HepG2 (cell line): ENCODE results near the gene GSX1. TPM values are rescaled to one million over a fixed set of nuclear protein-coding genes. Genes with fewer than 3 reads are reported as not detected.

ENCODE experiments used
- ARNTL ChIP-seq: sonication (generic); formaldehyde crosslinking; IDR thresholded peaks from 2 replicates; pipeline ENCODE4 v1.4.0; 2020; ENCODE audit warnings: mild to moderate bottlenecking, missing genetic modification reagents
- GPN1 ChIP-seq: sonication (generic); formaldehyde crosslinking; IDR thresholded peaks from 2 replicates; pipeline ENCODE4 v1.5.1; 2020; ENCODE audit warnings: missing genetic modification reagents, borderline replicate concordance
- HNRNPL ChIP-seq: fragments of 200-400 bp; formaldehyde crosslinking; IDR thresholded peaks from 2 replicates; pipeline ENCODE4 v1.6.1; 2017; ENCODE audit warnings: mild to moderate bottlenecking, low read depth, low read length
- JUND ChIP-seq: sonication (generic); formaldehyde crosslinking; IDR thresholded peaks from 2 replicates; pipeline ENCODE4 v1.8.0; 2022; ENCODE audit warnings: mild to moderate bottlenecking, missing genetic modification reagents
- PITX1 ChIP-seq: sonication (generic); formaldehyde crosslinking; IDR thresholded peaks from 2 replicates; pipeline ENCODE4 v1.5.1; 2020; ENCODE audit warnings: mild to moderate bottlenecking, missing genetic modification reagents
- SIX1 ChIP-seq: sonication (generic); formaldehyde crosslinking; IDR thresholded peaks from 2 replicates; pipeline ENCODE4 v1.4.0; 2020; ENCODE audit warnings: missing genetic modification reagents, borderline replicate concordance
- SKI ChIP-seq: fragments of 450-650 bp; IDR thresholded peaks from one replicate; pipeline ENCODE4 v1.6.1; 2018; ENCODE audit warnings: mild to moderate bottlenecking; ENCODE audit not compliant: partially characterized antibody
- SOX5 ChIP-seq: IDR thresholded peaks from 2 replicates; pipeline ENCODE4 v1.6.1; 2016; ENCODE audit warnings: borderline replicate concordance
- SRY ChIP-seq: sonication (generic); formaldehyde crosslinking; IDR thresholded peaks from 2 replicates; pipeline ENCODE4 v1.8.0; 2022; ENCODE audit warnings: mild to moderate bottlenecking, missing genetic modification reagents
- TGIF2 ChIP-seq: IDR thresholded peaks from 2 replicates; pipeline ENCODE4 v1.6.1; 2016; ENCODE audit warnings: control low read depth, missing compliant biosample characterization
- ZFX ChIP-seq: sonication (generic); formaldehyde crosslinking; IDR thresholded peaks from 2 replicates; pipeline ENCODE4 v1.4.0; 2020; ENCODE audit warnings: mild to moderate bottlenecking, low read depth, missing genetic modification reagents, moderate library complexity
- ZNF121 ChIP-seq: sonication (generic); formaldehyde crosslinking; IDR thresholded peaks from 2 replicates; pipeline ENCODE4 v1.5.0; 2020; ENCODE audit warnings: mild to moderate bottlenecking, missing genetic modification reagents
- ZNF180 ChIP-seq: sonication (generic); formaldehyde crosslinking; IDR thresholded peaks from 2 replicates; pipeline ENCODE4 v1.4.0; 2020; ENCODE audit warnings: low read depth, missing genetic modification reagents, borderline replicate concordance
- ZNF225 ChIP-seq: sonication (generic); formaldehyde crosslinking; IDR thresholded peaks from 2 replicates; pipeline ENCODE4 v1.4.0; 2020; ENCODE audit warnings: mild to moderate bottlenecking, missing genetic modification reagents
- ZNF343 ChIP-seq: sonication (generic); formaldehyde crosslinking; IDR thresholded peaks from 2 replicates; pipeline ENCODE4 v1.4.0; 2020; ENCODE audit warnings: mild to moderate bottlenecking, missing genetic modification reagents
- ZNF512 ChIP-seq: sonication (generic); formaldehyde crosslinking; IDR thresholded peaks from 2 replicates; pipeline ENCODE4 v1.4.0; 2020; ENCODE audit warnings: mild to moderate bottlenecking, missing genetic modification reagents
- ZNF629 ChIP-seq: sonication (generic); formaldehyde crosslinking; conservative IDR thresholded peaks from 2 replicates; pipeline ENCODE4 v1.5.0; 2020; ENCODE audit warnings: missing genetic modification reagents
- ZNF703 ChIP-seq: sonication (generic); formaldehyde crosslinking; IDR thresholded peaks from 2 replicates; pipeline ENCODE4 v1.5.1; 2020; ENCODE audit warnings: missing genetic modification reagents, mild to moderate bottlenecking, moderate library complexity, borderline replicate concordance
- polyA plus RNA-seq, 8 experiments: library from polyadenylated mRNA; depleted of rRNA in 3 of 8; stranded (reverse) in 7 of 8; unstranded in 1 of 8; fragments of >200 nt; fragmentation: Illumina TruSeq in 4 of 8; extraction: Trizol in 4 of 8; gene quantifications; 2 replicates each; pipeline versions ENCODE4 v1.2.1 to v1.2.3, GENCODE V29; 2011 to 2016; ENCODE audit warnings: low read depth in 4 of 8, missing spikeins in 1 of 8, mixed read lengths in 1 of 8; ENCODE audit not compliant: insufficient read depth in 1 of 8
- total RNA-seq, 5 experiments: library from RNA; depleted of rRNA; stranded (reverse); fragments of >200 nt; fragmentation: Illumina TruSeq; extraction: Trizol; gene quantifications; 2 replicates each; pipeline ENCODE4 v1.2.3, GENCODE V29; 2016; ENCODE audit warnings: low read depth in 1 of 5
- TF ChIP-seq, protein P1 (sequence below): sonication (generic); formaldehyde crosslinking; conservative IDR thresholded peaks from 2 replicates; pipeline ENCODE4 v1.4.0; 2020; ENCODE audit warnings: missing genetic modification reagents
- TF ChIP-seq, protein P2 (sequence below): sonication (generic); formaldehyde crosslinking; IDR thresholded peaks from 2 replicates; pipeline ENCODE4 v1.9.0; 2022; ENCODE audit warnings: low read depth, missing genetic modification reagents
- TF ChIP-seq, protein P3 (sequence below): sonication (generic); formaldehyde crosslinking; IDR thresholded peaks from 2 replicates; pipeline ENCODE4 v1.4.0; 2020; ENCODE audit warnings: missing genetic modification reagents, low read depth, mild to moderate bottlenecking, borderline replicate concordance
- TF ChIP-seq, protein P4 (sequence below): sonication (generic); formaldehyde crosslinking; IDR thresholded peaks from 2 replicates; pipeline ENCODE4 v1.4.0; 2020; ENCODE audit warnings: mild to moderate bottlenecking, missing genetic modification reagents

The GSX1 gene
- total and polyA plus RNA-seq, 2 of the 13 experiments (the other 11 are each of a cell fraction or from before 2014, with no cell fraction given), result not detected

DNA sequence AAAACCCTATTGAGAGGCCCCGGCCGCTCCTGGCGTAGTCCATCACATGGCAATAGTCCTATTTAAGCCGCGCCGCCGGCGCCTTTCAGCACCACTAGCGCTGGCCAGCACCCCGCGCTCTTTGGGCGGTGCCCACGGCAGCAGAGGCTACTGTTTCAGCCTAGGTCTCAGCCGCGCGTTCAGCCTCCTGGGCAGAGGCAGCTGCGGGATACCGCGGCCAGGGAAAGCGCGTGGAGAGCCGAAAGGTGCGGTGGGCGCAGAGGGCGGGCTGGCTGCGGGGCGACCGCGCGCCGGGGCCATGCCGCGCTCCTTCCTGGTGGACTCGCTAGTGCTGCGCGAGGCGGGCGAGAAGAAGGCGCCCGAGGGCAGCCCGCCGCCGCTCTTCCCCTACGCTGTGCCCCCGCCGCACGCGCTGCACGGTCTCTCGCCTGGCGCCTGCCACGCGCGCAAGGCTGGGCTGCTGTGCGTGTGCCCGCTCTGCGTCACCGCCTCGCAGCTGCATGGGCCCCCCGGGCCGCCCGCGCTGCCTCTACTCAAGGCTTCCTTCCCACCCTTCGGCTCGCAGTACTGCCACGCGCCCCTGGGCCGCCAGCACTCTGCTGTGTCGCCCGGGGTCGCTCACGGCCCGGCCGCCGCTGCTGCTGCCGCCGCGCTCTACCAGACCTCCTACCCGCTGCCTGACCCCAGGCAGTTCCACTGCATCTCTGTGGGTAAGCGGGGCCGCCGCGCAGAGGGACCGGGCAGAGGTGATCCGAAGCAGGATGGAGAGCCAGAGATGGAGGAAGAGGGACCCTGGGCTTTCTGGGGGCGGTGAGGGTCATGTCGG, at the start of gene GSX1 (continued):
- TF ChIP-seq, protein P1, sequence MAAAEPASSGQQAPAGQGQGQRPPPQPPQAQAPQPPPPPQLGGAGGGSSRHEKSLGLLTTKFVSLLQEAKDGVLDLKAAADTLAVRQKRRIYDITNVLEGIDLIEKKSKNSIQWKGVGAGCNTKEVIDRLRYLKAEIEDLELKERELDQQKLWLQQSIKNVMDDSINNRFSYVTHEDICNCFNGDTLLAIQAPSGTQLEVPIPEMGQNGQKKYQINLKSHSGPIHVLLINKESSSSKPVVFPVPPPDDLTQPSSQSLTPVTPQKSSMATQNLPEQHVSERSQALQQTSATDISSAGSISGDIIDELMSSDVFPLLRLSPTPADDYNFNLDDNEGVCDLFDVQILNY (CRISPR knock-in tag), result 0 out of 2 replicates have a peak, but pooled peaks have one; percentile 36
- TF ChIP-seq HNRNPL, result 0 out of 2 replicates have a peak, but pooled peaks have one; percentile 59
- no peak for TF ChIP-seq PITX1 (CRISPR knock-in tag)
- no peak for TF ChIP-seq TGIF2 (CRISPR knock-in tag)
- no peak for TF ChIP-seq SIX1
- TF ChIP-seq ZNF629, result no peak
- no peak for TF ChIP-seq ZNF343 (CRISPR knock-in tag)
- no peak for TF ChIP-seq SKI
- no peak for TF ChIP-seq ZNF121 (CRISPR knock-in tag)
- no peak for TF ChIP-seq GPN1
- TF ChIP-seq ZNF512 (CRISPR knock-in tag), result no peak
- TF ChIP-seq ARNTL, result no peak
- no peak for TF ChIP-seq SRY
- no peak for TF ChIP-seq ZNF225 (CRISPR knock-in tag)
- TF ChIP-seq JUND (CRISPR knock-in tag), result no peak
- TF ChIP-seq ZFX (CRISPR knock-in tag), result no peak
- TF ChIP-seq, protein P2, sequence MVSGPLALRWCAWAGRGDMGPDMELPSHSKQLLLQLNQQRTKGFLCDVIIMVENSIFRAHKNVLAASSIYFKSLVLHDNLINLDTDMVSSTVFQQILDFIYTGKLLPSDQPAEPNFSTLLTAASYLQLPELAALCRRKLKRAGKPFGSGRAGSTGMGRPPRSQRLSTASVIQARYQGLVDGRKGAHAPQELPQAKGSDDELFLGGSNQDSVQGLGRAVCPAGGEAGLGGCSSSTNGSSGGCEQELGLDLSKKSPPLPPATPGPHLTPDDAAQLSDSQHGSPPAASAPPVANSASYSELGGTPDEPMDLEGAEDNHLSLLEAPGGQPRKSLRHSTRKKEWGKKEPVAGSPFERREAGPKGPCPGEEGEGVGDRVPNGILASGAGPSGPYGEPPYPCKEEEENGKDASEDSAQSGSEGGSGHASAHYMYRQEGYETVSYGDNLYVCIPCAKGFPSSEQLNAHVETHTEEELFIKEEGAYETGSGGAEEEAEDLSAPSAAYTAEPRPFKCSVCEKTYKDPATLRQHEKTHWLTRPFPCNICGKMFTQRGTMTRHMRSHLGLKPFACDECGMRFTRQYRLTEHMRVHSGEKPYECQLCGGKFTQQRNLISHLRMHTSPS (CRISPR knock-in tag), result no peak
- TF ChIP-seq, protein P3, sequence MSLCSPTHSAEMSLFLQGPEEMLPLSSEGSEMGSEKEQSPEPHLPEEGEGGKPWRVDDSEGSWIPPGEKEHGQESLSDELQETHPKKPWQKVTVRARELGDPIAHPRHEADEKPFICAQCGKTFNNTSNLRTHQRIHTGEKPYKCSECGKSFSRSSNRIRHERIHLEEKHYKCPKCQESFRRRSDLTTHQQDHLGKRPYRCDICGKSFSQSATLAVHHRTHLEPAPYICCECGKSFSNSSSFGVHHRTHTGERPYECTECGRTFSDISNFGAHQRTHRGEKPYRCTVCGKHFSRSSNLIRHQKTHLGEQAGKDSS (CRISPR knock-in tag), result no peak
- TF ChIP-seq SOX5, result peak; percentile 13; the same call in 1 of the 2 replicates
- TF ChIP-seq ZNF180 (CRISPR knock-in tag), result no peak
- TF ChIP-seq, protein P4, sequence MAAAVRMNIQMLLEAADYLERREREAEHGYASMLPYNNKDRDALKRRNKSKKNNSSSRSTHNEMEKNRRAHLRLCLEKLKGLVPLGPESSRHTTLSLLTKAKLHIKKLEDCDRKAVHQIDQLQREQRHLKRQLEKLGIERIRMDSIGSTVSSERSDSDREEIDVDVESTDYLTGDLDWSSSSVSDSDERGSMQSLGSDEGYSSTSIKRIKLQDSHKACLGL (CRISPR knock-in tag), result no peak
- no peak for TF ChIP-seq ZNF703
